Measurements from ENCODE around the gene PAK4. TPM values are rescaled to one million over a fixed set of nuclear protein-coding genes. Genes with fewer than 3 reads are reported as not detected.

The PAK4 gene
- total RNA-seq, 1 donor from 2014 or later = 2.1 TPM

DNA sequence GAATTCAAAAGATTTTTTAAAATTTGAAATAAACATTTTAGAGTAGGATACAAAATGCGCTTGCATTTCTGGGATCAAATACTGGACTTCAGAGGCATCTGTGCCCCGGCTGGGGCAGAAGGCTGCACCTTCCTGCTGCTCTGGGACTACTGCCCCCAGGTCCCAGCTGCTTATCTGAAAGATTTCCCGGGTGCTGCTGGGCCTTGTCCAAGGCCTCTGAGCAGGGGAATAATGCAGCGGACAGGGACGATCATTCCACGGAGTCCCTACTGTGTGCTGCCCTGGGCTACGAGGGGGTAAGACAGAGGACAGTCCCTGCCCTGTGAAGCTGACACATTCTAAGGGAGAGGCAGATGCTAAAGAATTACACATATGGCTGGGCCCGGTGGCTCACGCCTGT, 38.0 kb downstream of the PAK4 start:
- no peak overlapping the region for H3K27ac ChIP-seq (ENCODE audit: low read depth, low read length)
- no peaks in the 10 kb centered on the region for H3K9me3 ChIP-seq (ENCODE audit: control insufficient read depth in 3 of 3, low read length in 3 of 3)
- no peaks in the 10 kb centered on the region for H3K36me3 ChIP-seq (ENCODE audit: control insufficient read depth in 3 of 3, insufficient read depth in 3 of 3, low read length in 3 of 3)
- H3K27me3 ChIP-seq (ENCODE audit: control insufficient read depth in 3 of 3, insufficient read depth in 3 of 3, low read length in 3 of 3) = no peaks in the 10 kb centered on the region
- H3K4me1 ChIP-seq (ENCODE audit: control insufficient read depth in 3 of 3, insufficient read depth in 3 of 3, low read length in 3 of 3) = peaks cover 7 to 11% (median 10%) of the 10 kb centered on the region in 3 donors
- no peak overlapping the region for H3K9ac ChIP-seq (ENCODE audit: low read depth in 1 of 3, low read length in 3 of 3)
- H3K4me3 ChIP-seq (ENCODE audit: low read length in 3 of 3) = no peak overlapping the region

DNA sequence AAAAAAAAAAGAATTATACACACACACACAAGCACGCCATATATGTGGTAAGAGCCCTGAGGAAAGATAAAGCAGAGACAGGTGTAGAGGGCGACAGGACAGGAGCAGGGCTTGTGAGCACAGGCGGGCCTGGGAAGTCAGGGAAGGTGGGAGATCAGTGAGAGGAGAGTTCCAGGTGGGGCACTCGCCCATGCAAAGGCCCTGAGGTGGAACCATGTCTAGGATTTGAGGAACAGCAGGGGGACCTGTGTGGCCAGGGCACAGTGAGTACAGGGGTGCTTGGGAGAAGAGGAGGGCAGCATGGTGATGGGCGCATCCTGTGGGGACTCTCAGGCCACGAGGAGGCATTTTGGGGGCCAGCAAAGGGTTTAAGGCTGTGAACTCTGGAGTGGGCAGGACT, 38.7 kb downstream of the PAK4 start:
- no peak overlapping the region for H3K4me3 ChIP-seq (ENCODE audit: low read length in 3 of 3)
- H3K4me1 ChIP-seq (ENCODE audit: control insufficient read depth in 3 of 3, insufficient read depth in 3 of 3, low read length in 3 of 3) = peaks cover 7 to 11% (median 10%) of the 10 kb centered on the region in 3 donors
- H3K27ac ChIP-seq (ENCODE audit: low read depth, low read length) = no peak overlapping the region
- H3K27me3 ChIP-seq (ENCODE audit: control insufficient read depth in 3 of 3, insufficient read depth in 3 of 3, low read length in 3 of 3) = no peaks in the 10 kb centered on the region
- H3K9me3 ChIP-seq (ENCODE audit: control insufficient read depth in 3 of 3, low read length in 3 of 3) = no peaks in the 10 kb centered on the region
- H3K9ac ChIP-seq (ENCODE audit: low read depth in 1 of 3, low read length in 3 of 3) = no peak overlapping the region
- no peaks in the 10 kb centered on the region for H3K36me3 ChIP-seq (ENCODE audit: control insufficient read depth in 3 of 3, insufficient read depth in 3 of 3, low read length in 3 of 3)

DNA sequence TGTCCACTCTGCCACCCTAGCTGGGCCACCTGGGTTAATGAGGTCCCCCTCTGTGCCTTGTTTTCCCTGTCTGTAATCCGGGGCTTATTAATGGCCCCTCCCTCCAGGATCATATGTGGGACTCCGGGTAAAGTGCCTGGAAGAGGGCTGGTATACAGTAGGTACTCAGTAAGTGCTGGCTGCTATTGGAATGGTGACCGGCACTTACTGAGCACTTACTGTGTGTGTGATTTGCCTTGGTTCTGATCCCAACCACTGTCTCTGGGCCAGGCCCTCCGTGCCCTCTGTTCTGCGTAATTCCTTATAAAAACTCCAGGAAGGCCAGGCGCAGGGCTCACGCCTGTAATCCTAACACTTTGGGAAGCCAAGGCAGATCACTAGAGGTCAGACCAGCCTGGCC, 40.3 kb downstream of the PAK4 start:
- peaks cover 4 to 5% (median 5%) of the 10 kb centered on the region in 3 donors for H3K4me1 ChIP-seq (ENCODE audit: control insufficient read depth in 3 of 3, insufficient read depth in 3 of 3, low read length in 3 of 3)
- H3K9ac ChIP-seq (ENCODE audit: low read depth in 1 of 3, low read length in 3 of 3) = no peak overlapping the region
- H3K9me3 ChIP-seq (ENCODE audit: control insufficient read depth in 3 of 3, low read length in 3 of 3) = no peaks in the 10 kb centered on the region
- peaks cover 0 to 3% (median 2%) of the 10 kb centered on the region in 3 donors for H3K36me3 ChIP-seq (ENCODE audit: control insufficient read depth in 3 of 3, insufficient read depth in 3 of 3, low read length in 3 of 3)
- H3K27ac ChIP-seq (ENCODE audit: low read depth, low read length) = no peak overlapping the region
- no peaks in the 10 kb centered on the region for H3K27me3 ChIP-seq (ENCODE audit: control insufficient read depth in 3 of 3, insufficient read depth in 3 of 3, low read length in 3 of 3)
- H3K4me3 ChIP-seq (ENCODE audit: low read length in 3 of 3) = no peak overlapping the region

DNA sequence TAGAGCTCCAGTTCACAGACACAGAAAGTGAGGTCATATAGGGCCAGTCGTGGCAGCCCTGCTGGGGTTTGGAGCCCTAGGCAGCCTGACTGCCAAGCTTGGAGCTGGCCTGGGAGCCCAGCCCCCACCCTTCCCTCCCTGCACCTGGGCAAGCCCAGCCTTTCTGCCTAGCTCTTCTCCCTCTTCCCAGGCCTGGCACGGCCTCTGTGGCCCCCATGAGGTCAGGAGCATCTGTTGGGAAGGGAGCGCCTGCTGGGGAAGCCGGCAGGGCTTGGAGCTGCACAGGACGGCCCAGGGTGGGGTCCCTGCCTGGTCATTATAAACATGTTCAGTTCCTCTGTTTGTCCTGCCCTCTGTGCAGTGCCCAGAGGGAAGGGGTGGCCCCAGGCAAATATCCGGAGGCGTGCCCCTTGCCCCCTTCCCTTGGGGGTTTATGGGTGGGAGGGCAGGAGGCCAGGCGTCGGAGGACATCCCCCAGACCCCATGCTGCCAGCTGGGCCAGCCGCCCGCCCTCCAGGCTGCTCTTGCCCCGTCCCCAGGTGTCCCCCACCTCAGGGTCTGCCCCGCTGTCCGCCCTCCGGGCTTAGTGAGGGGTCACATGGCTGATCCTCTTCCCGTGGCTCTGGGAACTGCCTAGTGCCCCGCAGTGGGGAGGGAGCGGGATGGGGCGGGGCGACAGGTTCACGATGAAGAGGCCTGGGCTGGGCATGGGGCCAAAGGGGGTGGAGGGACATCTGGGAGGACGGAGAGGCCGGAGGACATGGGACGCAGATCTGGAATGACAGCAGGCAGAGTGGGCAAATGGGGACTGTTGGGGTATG, 41.2 kb downstream of the PAK4 start:
- H3K9me3 ChIP-seq (ENCODE audit: control insufficient read depth in 3 of 3, low read length in 3 of 3) = no peaks in the 10 kb centered on the region
- H3K4me3 ChIP-seq (ENCODE audit: low read length in 3 of 3) = no peak overlapping the region
- no peaks in the 10 kb centered on the region for H3K27me3 ChIP-seq (ENCODE audit: control insufficient read depth in 3 of 3, insufficient read depth in 3 of 3, low read length in 3 of 3)
- peaks cover 0 to 5% (median 3%) of the 10 kb centered on the region in 3 donors for H3K4me1 ChIP-seq (ENCODE audit: control insufficient read depth in 3 of 3, insufficient read depth in 3 of 3, low read length in 3 of 3)
- peak overlapping the region in 1 of 3 donors; percentile 3 for H3K9ac ChIP-seq (ENCODE audit: low read depth in 1 of 3, low read length in 3 of 3)
- no peak overlapping the region for H3K27ac ChIP-seq (ENCODE audit: low read depth, low read length)
- peaks cover 0 to 3% (median 2%) of the 10 kb centered on the region in 3 donors for H3K36me3 ChIP-seq (ENCODE audit: control insufficient read depth in 3 of 3, insufficient read depth in 3 of 3, low read length in 3 of 3)

DNA sequence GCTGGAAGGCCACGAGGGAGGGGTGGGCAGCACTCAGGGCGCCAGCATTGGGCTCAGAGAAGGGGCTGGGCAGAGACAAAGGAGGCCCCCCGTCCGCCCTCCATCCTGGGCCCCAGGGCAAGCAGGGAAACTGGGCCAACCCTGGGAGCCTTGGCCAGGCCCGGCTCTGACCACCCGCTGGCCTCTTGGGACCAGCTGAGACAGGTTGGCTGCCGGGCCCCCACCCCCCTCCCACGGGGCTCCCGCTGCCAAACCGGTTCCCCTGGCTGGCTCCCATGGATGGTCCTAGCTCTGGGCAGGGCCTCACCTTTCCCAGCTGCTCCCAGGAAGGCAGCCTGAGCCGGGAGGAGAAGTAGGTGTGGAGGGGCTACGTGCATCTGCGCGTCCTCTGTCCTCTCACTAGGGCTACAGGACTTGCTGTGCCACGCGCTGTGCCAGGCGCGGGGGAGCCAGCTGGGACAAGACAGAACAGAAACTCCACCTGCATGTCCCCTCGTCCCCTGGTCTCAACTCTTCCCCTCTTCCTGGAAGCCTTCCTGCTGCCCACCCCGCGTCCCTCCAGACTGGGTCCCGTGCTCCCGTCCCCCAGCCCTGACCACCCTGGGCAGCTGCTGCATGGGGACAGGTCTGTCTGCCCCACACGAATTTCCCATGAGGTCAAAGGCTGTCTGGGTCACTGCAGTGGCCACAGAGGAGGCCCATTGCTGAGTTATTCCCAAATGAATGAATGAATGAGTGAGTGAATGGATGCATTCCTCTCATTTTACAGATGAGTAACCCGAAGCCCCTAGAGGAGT, 42.1 kb downstream of the PAK4 start:
- Histone ChIP-seq H3K36me3 (ENCODE audit: control insufficient read depth in 3 of 3, insufficient read depth in 3 of 3, low read length in 3 of 3) (peaks cover 0 to 3% (median 3%) of the 10 kb centered on the region in 3 donors), H3K27me3 (ENCODE audit: control insufficient read depth in 3 of 3, insufficient read depth in 3 of 3, low read length in 3 of 3) (no peaks in the 10 kb centered on the region), H3K9ac (ENCODE audit: low read depth in 1 of 3, low read length in 3 of 3) (no peak overlapping the region), H3K27ac (ENCODE audit: low read depth, low read length) (no peak overlapping the region), H3K4me3 (ENCODE audit: low read length in 3 of 3) (no peak overlapping the region), H3K9me3 (ENCODE audit: control insufficient read depth in 3 of 3, low read length in 3 of 3) (no peaks in the 10 kb centered on the region), H3K4me1 (ENCODE audit: control insufficient read depth in 3 of 3, insufficient read depth in 3 of 3, low read length in 3 of 3) (peaks cover 0 to 5% (median 3%) of the 10 kb centered on the region in 3 donors)

DNA sequence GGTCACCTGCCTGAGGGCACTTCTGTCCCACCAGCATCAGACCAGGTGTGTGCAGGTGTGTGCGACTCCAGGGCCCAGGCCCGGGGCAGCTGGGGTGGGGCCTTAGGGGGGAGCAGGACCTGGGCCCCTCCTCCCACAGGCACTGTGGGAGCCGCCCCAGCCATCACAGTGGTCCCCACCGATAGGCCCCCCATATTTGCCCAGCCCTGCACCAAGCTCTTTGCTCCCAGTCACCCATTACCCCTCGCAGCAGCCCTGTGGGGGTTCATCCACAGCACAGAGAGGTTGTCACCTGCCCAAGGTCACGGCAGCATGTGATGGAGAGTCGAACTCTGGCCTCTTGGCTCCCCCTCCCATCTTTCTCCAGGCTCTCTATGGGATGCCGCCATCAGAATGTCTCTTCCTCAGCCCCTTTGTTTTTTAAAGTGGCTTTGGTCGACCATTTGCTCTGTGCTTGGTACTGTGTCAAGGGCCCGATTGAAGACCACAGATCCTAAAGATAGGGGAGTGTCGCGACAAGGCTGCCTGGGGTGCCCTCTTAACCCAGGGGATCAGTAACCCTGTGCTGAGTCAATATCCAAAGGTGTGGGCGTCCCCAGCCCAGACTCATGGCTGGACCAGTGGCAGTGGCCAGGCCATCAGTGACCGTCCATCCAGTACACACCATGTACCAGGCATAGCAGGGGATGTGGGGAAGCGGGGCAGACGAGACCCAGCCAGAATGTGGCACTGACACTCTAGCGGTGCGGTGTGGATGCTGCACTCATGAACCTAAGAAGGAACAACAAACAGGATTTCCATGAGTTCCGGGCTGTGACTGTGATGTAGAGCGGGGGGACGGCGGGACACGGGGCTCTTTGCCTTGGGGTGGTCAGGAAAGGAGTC, 42.9 kb downstream of the PAK4 start:
- Histone ChIP-seq H3K9me3 (ENCODE audit: control insufficient read depth in 3 of 3, low read length in 3 of 3) (no peaks in the 10 kb centered on the region), H3K36me3 (ENCODE audit: control insufficient read depth in 3 of 3, insufficient read depth in 3 of 3, low read length in 3 of 3) (peaks cover 0 to 3% (median 3%) of the 10 kb centered on the region in 3 donors), H3K4me3 (ENCODE audit: low read length in 3 of 3) (no peak overlapping the region), H3K27ac (ENCODE audit: low read depth, low read length) (no peak overlapping the region), H3K27me3 (ENCODE audit: control insufficient read depth in 3 of 3, insufficient read depth in 3 of 3, low read length in 3 of 3) (no peaks in the 10 kb centered on the region), H3K9ac (ENCODE audit: low read depth in 1 of 3, low read length in 3 of 3) (no peak overlapping the region), H3K4me1 (ENCODE audit: control insufficient read depth in 3 of 3, insufficient read depth in 3 of 3, low read length in 3 of 3) (peaks cover 0 to 5% (median 3%) of the 10 kb centered on the region in 3 donors)

DNA sequence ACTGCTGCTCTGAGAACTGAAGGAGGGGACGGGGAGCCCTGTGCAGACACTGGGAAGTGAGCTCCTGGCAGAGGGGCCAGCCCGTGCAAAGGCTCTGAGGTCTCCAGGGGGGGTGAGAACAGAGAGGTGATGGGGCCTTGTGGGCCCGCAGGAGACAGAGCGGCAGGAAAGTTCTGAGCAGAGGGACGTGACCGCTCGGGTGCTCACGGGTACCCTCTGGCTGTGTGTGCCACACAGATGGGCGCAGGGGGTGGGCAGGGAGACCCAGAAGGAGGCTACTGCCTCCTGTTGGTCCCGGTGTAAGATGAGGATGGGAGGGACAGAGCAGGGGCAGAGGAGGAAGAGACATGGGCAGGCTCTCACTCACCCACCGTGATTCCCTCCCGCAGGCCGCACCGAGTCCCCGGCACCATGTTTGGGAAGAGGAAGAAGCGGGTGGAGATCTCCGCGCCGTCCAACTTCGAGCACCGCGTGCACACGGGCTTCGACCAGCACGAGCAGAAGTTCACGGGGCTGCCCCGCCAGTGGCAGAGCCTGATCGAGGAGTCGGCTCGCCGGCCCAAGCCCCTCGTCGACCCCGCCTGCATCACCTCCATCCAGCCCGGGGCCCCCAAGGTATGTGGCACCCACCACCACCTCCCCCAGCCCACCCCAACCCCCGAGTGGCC, 43.7 kb downstream of the PAK4 start:
- Histone ChIP-seq H3K4me3 (ENCODE audit: low read length in 3 of 3) (no peak overlapping the region), H3K9me3 (ENCODE audit: control insufficient read depth in 3 of 3, low read length in 3 of 3) (no peaks in the 10 kb centered on the region), H3K4me1 (ENCODE audit: control insufficient read depth in 3 of 3, insufficient read depth in 3 of 3, low read length in 3 of 3) (peaks cover 0 to 5% (median 3%) of the 10 kb centered on the region in 3 donors), H3K9ac (ENCODE audit: low read depth in 1 of 3, low read length in 3 of 3) (no peak overlapping the region), H3K27me3 (ENCODE audit: control insufficient read depth in 3 of 3, insufficient read depth in 3 of 3, low read length in 3 of 3) (no peaks in the 10 kb centered on the region), H3K27ac (ENCODE audit: low read depth, low read length) (no peak overlapping the region), H3K36me3 (ENCODE audit: control insufficient read depth in 3 of 3, insufficient read depth in 3 of 3, low read length in 3 of 3) (peaks cover under 1 to 3% (median 3%) of the 10 kb centered on the region in 3 donors)

DNA sequence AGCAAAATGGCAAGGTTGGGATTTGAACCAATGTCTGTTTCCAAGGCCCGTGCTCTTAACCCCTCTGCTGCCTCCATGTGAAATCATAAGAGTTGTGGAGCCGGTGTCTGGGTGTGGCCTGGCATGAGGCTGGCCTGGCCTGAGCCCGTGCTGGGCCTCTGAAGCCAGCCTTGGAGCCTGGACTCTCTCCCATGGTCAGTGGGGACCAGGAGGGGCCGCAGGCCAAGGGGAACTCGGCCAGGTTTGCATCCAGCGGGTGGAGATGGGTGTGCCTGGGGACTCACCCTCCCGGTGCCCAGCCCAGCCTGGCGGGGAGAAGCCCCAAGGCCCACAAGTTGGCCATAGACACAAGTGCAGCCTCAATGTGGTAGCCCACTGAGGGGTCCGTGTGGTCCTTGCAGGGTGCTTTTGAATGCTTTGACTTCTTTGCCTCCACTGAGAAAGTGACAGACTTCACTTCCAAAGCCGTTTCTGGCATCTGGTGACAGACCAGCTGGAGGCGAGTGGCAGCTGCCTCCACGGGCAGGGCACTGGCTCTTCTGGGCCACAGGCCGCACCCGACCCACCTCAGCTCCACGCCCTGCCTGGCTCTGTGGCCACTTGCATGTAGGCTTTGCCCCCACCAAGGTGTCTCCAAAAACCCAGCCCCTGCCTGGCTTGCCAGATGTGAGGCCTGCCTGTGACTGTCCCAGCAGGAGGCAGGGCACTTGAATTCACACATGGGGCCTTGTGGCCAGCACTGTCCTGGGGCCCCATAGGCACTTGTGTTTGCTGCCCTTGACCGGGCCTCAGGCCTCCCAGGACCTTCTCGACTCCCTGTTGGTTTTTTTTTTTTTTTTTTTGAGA, 45.0 kb downstream of the PAK4 start:
- Histone ChIP-seq H3K27ac (ENCODE audit: low read depth, low read length) (no peak overlapping the region), H3K27me3 (ENCODE audit: control insufficient read depth in 3 of 3, insufficient read depth in 3 of 3, low read length in 3 of 3) (no peaks in the 10 kb centered on the region), H3K4me1 (ENCODE audit: control insufficient read depth in 3 of 3, insufficient read depth in 3 of 3, low read length in 3 of 3) (peaks cover 0 to 5% (median 3%) of the 10 kb centered on the region in 3 donors), H3K4me3 (ENCODE audit: low read length in 3 of 3) (no peak overlapping the region), H3K36me3 (ENCODE audit: control insufficient read depth in 3 of 3, insufficient read depth in 3 of 3, low read length in 3 of 3) (peaks cover 6 to 9% (median 8%) of the 10 kb centered on the region in 3 donors), H3K9ac (ENCODE audit: low read depth in 1 of 3, low read length in 3 of 3) (no peak overlapping the region), H3K9me3 (ENCODE audit: control insufficient read depth in 3 of 3, low read length in 3 of 3) (no peaks in the 10 kb centered on the region)
